SK-N-SH treated with all-trans-retinoic acid at 6 μM for 48 hours (cell line): Measurements from ENCODE around the gene KIAA1586.

ENCODE experiments used
- BACH2 ChIP-seq: fragments of 250-450 bp; sonication (Bioruptor Pico); IDR thresholded peaks from 2 replicates; pipeline ENCODE4 v1.9.0; 2021; ENCODE audit warnings: mild to moderate bottlenecking, borderline replicate concordance
- ESRRG ChIP-seq: fragments of 250-450 bp; sonication (Bioruptor Pico); IDR thresholded peaks from 2 replicates; pipeline ENCODE4 v1.6.1; 2021; ENCODE audit warnings: mild to moderate bottlenecking
- GLIS3 ChIP-seq: fragments of 250-450 bp; sonication (Bioruptor Pico); IDR thresholded peaks from 2 replicates; pipeline ENCODE4 v1.5.0; 2020; ENCODE audit warnings: mild to moderate bottlenecking, moderate library complexity
- SNAI2 ChIP-seq: fragments of 250-450 bp; sonication (Bioruptor Pico); IDR thresholded peaks from 2 replicates; pipeline ENCODE4 v1.5.0; 2020; ENCODE audit warnings: mild to moderate bottlenecking, moderate library complexity
- TCF4 ChIP-seq: fragments of 250-450 bp; sonication (Bioruptor Pico); IDR thresholded peaks from 2 replicates; pipeline ENCODE4 v1.8.0; 2021; ENCODE audit warnings: mild to moderate bottlenecking, moderate library complexity, borderline replicate concordance
- ZFP3 ChIP-seq: fragments of 250-450 bp; sonication (Bioruptor Pico); IDR thresholded peaks from 2 replicates; pipeline ENCODE4 v1.5.0; 2020; ENCODE audit warnings: mild to moderate bottlenecking, moderate library complexity
- ZFP30 ChIP-seq: fragments of 450-650 bp; formaldehyde crosslinking; IDR thresholded peaks from 2 replicates; pipeline ENCODE4 v1.5.0; 2022; ENCODE audit warnings: mild to moderate bottlenecking, moderate library complexity
- ZNF8 ChIP-seq: fragments of 450-650 bp; formaldehyde crosslinking; IDR thresholded peaks from 2 replicates; pipeline ENCODE4 v1.5.0; 2020; ENCODE audit warnings: mild to moderate bottlenecking, moderate library complexity
- TF ChIP-seq, protein P1 (sequence below): fragments of 250-450 bp; sonication (Bioruptor Pico); IDR thresholded peaks from 2 replicates; pipeline ENCODE4 v1.8.0; 2020; ENCODE audit warnings: mild to moderate bottlenecking, moderate library complexity, borderline replicate concordance

- no peak for TF ChIP-seq TCF4 (CRISPR knock-in tag)
- no peak for TF ChIP-seq GLIS3
- TF ChIP-seq ESRRG = no peak
- TF ChIP-seq, protein P1, sequence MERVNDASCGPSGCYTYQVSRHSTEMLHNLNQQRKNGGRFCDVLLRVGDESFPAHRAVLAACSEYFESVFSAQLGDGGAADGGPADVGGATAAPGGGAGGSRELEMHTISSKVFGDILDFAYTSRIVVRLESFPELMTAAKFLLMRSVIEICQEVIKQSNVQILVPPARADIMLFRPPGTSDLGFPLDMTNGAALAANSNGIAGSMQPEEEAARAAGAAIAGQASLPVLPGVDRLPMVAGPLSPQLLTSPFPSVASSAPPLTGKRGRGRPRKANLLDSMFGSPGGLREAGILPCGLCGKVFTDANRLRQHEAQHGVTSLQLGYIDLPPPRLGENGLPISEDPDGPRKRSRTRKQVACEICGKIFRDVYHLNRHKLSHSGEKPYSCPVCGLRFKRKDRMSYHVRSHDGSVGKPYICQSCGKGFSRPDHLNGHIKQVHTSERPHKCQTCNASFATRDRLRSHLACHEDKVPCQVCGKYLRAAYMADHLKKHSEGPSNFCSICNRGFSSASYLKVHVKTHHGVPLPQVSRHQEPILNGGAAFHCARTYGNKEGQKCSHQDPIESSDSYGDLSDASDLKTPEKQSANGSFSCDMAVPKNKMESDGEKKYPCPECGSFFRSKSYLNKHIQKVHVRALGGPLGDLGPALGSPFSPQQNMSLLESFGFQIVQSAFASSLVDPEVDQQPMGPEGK = no peak
- no peak for TF ChIP-seq ZNF8
- TF ChIP-seq ZFP30 (CRISPR knock-in tag) = no peak
- TF ChIP-seq ZFP3 (CRISPR knock-in tag) = no peak
- no peak for TF ChIP-seq SNAI2 (CRISPR knock-in tag)
- no peak for TF ChIP-seq BACH2 (CRISPR knock-in tag)
These were observed 57.8 kb downstream of the KIAA1586 start for GRCh38 chr6:57104336-57104735.
